Kidney epithelial cell (primary cell): ENCODE results near the gene CTIF. TPM values are rescaled to one million over a fixed set of nuclear protein-coding genes. Genes with fewer than 3 reads are reported as not detected.

ENCODE experiments used
- DNase-seq: peaks from one replicate; pipeline ENCODE4 v3.0.0-alpha.2; 2010; ENCODE audit warnings: low read depth
- H3K27me3 ChIP-seq: 2 replicates; pipeline ENCODE4 v1.6.0; 2011; ENCODE audit warnings: low read length; ENCODE audit not compliant: control insufficient read depth, insufficient read depth
- H3K36me3 ChIP-seq: 2 replicates; pipeline ENCODE4 v1.5.1; 2011; ENCODE audit warnings: low read length; ENCODE audit not compliant: control insufficient read depth, insufficient read depth
- H3K4me3 ChIP-seq: 2 replicates; pipeline ENCODE4 v1.5.1; 2011; ENCODE audit warnings: low read depth, mild to moderate bottlenecking, control low read depth, low read length
- total RNA-seq: library from RNA; depleted of rRNA; stranded (reverse); fragments of >200 nt; gene quantifications from 2 replicates; pipeline ENCODE4 v1.2.3, GENCODE V29; 2015
- TF ChIP-seq, protein P1 (sequence below): IDR thresholded peaks from 2 replicates; pipeline ENCODE4 v1.5.1; 2011; ENCODE audit warnings: mild to moderate bottlenecking, moderate library complexity, low read length, control low read depth, inconsistent platforms; ENCODE audit not compliant: insufficient read depth, poor library complexity, severe bottlenecking

The CTIF gene
- total RNA-seq, 1 donor from 2014 or later, result 24.3 TPM

DNA sequence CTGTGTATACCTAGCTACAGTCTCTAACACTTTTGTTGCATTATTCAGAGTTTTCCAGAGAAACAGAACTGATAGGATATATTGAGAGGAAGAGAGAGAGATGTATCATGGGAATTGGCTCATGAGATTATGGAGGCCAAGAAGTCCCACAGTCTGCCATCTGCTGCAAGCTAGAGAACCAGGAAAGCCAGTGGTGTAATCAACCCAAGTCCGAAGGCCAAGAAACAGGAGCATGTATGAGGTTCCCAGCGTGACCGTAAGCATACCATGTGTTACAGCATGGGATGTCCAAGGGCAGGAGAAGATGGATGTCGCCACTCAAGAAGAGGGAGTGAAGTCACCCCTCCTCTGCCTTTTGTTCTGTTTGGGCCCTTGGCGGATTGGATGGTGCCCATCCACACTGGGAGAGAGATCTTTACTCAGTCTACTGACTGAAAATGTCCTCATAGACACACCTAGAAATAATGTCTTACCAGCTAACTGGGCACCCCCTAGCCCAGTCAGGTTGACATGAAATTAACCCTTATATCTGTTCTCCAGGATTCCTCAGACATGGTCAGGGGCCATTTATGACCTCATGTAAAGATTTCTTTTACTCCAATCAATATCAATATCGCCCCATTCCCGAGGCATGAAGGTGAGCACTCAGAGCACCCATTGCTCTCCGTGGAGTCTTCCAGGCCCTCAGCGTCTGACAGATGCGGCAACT lies 179.6 kb downstream of the CTIF start:
- Histone ChIP-seq H3K4me3 (no peak overlapping the region), H3K27me3 (no peaks in the 10 kb centered on the region), H3K36me3 (no peaks in the 10 kb centered on the region)
- TF ChIP-seq, protein P1, sequence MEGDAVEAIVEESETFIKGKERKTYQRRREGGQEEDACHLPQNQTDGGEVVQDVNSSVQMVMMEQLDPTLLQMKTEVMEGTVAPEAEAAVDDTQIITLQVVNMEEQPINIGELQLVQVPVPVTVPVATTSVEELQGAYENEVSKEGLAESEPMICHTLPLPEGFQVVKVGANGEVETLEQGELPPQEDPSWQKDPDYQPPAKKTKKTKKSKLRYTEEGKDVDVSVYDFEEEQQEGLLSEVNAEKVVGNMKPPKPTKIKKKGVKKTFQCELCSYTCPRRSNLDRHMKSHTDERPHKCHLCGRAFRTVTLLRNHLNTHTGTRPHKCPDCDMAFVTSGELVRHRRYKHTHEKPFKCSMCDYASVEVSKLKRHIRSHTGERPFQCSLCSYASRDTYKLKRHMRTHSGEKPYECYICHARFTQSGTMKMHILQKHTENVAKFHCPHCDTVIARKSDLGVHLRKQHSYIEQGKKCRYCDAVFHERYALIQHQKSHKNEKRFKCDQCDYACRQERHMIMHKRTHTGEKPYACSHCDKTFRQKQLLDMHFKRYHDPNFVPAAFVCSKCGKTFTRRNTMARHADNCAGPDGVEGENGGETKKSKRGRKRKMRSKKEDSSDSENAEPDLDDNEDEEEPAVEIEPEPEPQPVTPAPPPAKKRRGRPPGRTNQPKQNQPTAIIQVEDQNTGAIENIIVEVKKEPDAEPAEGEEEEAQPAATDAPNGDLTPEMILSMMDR, result no peak
- no peak for DNase-seq

DNA sequence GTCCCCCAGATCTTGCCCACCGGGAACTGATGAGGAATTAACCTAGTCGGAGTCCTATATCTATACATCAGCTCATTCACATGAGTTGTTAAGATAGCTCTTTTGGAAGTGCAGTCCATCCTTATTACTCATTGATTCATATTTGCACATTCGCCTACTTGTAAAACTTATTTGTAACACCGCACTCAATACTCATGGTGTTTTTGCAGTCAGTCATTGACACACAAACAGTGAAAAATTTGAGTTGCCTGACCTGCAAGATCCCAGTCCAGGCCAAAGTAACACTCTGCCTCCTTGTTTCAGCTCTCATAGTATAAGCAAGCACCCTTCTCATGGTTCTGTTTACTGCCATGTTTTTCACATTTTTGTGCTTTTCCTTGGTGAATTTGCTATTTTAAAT lies 180.6 kb downstream of the CTIF start:
- no peak overlapping the region for H3K4me3 ChIP-seq

DNA sequence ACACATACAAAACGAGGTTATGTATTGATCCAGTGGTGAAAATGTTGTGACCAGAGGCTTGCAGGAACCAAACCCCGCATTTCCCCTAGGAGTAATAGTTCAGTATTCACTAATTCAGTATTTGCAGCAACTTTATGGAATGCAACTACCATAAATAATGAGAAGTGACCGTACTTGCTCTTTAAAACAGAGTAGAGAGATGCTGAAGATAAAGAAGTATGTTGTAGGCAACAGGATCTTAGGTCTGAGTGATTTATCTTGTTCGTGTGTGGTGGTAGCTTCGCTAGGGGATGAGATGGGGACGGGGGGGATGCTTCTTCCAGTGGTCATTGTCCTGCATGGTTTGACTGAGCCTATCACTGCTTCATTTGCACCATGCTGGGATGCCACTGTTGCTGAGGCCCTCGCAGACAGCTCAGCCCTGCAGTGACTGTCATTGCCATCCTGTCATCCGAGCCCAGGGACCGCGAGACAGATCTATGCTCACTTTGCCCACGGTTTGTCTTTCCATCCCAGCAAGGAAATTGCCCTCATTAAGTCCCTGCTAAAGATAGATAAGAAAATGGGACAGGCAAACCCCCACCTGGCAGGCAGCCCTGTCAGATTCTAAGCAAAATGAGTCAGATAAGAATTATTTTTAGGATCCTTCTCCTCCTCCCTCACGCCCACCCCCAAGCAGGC lies 181.3 kb downstream of the CTIF start:
- no peak for DNase-seq
- H3K36me3 ChIP-seq, result no peaks in the 10 kb centered on the region
- TF ChIP-seq, protein P1, result no peak

More for the DNA sequence above, 180.6 kb downstream of the CTIF start:
- no peak for DNase-seq
- TF ChIP-seq, protein P1, result no peak
- H3K27me3 ChIP-seq, result no peaks in the 10 kb centered on the region
- no peaks in the 10 kb centered on the region for H3K36me3 ChIP-seq

DNA sequence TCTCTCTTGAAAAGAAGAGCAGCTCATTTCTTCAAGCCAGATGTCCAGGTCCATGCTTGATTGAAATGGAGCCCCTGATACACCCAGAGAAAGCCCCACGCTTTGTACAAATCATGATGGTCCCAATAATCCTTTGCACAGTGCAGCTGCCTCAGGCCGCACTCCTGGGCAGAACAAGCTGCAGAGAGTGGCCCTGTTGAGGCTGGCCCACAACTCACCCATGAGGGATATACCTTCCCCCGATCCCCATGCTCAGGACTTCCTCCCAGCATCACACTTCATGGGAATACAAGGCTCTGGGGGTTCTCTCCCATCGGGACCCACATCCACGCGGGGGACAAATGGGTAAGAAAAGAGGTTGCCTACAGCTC lies 181.8 kb downstream of the CTIF start:
- no peaks in the 10 kb centered on the region for H3K36me3 ChIP-seq
- DNase-seq, result no peak
- TF ChIP-seq, protein P1, result no peak
- H3K27me3 ChIP-seq, result no peaks in the 10 kb centered on the region
- no peak overlapping the region for H3K4me3 ChIP-seq

More for the DNA sequence above, 181.3 kb downstream of the CTIF start:
- Histone ChIP-seq H3K27me3 (no peaks in the 10 kb centered on the region), H3K4me3 (no peak overlapping the region)

DNA sequence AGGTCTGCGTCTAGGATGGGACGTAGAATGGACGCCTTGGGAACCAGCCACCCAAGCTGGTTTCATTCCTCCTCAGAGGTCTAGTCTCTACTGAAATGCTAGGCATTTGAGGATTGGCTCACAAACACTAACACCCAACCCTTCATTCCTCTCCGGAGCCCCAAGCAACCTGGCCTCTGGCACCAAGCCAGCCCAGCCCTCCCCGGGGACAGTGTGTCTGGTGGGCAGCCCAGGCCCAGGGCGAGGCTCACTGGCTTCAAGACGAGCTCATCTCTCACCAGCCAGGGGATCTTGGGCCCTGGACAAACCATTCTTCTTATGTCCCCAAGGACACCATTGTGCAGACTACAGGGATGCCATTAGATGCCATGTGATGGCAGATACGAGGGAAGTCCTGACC lies 182.5 kb downstream of the CTIF start:
- Histone ChIP-seq H3K36me3 (no peaks in the 10 kb centered on the region), H3K27me3 (no peaks in the 10 kb centered on the region), H3K4me3 (no peak overlapping the region)
- TF ChIP-seq, protein P1, result no peak
- no peak for DNase-seq
